Fibroblast of skin of left biceps (primary cell): Measurements from ENCODE around the gene RBCK1.
"Not testable (repeated sequence)": the region's sequence is repeated elsewhere in the genome, so short reads cannot be mapped to it uniquely, and the experiment has no call there.

ENCODE experiments used
- DNase-seq, 2 experiments: peaks; one replicate each; pipeline ENCODE4 v3.0.0-alpha.2; 2013; ENCODE audit warnings: low read depth in 2 of 2

The RBCK1 gene

DNA sequence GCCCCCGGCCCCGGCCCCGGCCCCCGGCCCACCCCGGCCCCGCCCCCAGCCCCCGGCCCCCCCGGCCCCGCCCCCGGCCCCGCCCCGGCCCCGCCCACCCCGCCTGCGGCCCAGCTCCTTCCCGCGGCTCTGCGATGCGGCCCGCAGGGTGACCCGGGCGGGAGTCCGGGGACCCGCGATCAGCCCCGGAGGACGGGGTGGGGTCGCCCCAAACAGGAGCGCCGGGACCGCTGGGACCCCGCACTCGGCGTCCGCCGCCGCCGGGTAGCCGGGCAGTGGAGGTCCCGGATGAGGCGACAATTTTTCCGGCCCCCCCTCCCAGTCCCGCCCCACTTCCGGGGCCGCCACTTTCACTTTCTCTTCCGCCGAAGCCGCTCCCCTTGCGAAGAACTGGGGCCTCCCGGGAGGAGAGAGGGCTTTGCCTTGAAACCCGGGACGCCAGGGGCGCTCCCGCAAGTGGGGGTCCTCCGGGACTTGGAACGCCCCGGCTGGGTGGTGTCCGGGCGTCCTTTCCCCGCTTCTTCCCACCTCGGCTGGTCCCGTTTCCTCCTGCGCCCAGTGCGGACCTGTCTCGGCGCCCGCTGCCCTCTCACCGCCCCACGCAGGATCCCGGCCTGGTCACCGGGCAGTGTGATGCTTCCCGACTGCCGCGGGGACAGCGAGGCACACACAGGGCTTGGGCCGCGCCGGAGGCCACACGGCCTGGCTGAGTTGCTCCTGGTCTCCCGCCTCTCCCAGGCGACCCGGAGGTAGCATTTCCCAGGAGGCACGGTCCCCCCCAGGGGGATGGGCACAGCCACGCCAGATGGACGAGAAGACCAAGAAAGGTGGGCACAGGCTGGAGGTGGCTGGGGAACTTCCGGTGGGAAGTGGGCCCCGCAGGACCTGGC lies at the start of gene RBCK1:
RBCK1 (plus strand) TSS at position 347 of the 890 bp plus-strand sequence; CDS start at position 806, 459 bp downstream.
- DNase-seq = peak; percentile 62 to 66

DNA sequence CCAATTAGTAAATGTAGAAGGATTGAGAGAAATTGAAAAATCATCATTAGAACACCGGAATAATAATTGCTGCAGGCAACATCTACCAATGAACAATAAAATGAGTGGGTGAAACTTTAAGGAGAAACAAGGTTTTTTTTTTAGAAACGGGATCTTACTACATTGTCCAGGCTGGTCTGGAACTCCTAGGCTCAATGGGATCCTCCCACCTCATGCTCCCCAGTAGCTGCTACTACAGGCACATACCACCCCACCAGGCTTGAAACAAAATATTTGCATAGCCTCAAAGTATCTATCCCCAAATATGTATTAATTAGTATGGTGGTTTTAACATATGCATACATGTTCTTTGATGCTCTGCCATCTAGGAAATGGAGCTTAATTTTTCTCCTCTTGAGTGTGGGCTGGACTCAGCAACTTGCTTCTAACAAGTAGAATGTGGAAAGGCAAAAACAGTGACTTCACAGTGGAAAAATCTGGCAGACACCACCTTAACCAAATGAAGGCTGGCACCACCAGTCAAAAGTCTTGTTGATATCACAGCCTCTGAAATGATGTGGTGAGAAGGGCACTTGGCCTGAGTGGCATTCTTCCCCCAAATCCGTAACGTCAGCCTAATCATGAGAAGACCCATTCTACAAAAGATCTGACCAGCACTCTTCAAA lies 49.1 kb upstream of the RBCK1 start:
- DNase-seq = no peak

DNA sequence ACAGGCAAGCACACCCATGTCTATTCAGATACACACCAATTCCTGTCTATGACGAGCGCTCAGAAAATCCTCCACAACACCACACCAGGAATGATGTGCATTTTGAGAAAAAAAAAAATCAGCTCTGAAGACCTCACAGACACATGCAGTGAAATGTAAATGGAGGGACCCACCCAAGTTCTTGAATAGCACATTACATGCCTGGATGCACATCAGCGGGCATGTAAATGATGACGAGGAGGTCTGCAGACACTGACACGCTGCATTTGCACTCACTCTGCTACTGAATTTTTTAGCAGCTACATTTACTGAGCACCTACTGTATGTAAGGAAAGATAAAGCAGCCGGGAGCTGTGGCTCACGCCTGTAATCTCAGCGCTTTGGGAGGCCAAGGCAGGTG lies 46.5 kb upstream of the RBCK1 start:
- no peak for DNase-seq

DNA sequence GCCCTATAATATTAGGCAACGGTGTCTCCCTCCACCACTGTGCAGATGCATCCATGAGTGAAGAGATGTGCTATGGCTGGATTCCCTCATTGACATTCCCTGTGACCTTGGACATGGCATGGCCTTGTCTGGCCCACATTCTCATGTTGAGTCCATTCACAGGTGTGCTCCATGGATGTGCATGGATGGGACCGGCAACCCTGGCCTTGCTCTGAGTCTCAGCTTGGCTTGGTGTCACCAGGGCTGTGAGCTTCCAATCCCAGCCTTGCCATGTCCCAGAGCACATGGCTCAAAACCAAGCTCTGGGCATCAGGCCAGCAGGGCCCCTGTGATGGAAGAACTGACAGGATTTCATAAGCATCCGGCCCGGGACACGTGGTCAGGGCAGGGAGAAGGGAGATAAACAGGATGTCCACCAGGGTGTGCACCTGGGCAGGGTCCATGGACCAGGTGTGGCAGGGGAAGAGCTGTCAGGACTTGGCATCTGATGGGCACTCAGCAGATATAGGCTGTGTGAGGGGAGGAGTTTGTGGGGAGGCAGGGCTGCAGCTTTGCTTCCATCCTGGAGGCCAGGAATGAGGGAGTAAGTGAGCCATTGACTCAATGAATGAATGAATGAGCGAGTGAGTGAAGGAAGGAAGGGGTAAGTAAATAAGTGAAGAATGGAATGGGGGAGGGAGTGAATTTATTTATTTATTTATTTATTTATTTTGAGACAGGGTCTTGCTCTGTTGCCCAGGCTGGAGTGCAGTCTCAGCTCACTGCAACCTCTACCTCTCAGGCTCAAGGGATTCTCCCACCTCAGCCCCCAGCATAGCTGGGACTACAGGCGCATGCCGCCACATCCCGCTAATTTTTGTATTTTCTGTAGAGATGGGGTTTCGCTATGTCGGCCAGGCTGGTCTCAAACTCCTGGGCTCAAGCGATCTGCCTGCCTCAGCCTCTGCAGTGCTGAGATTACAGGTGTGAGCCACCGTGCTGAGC lies 45.5 kb upstream of the RBCK1 start:
- peak; percentile 74 to 77 for DNase-seq

DNA sequence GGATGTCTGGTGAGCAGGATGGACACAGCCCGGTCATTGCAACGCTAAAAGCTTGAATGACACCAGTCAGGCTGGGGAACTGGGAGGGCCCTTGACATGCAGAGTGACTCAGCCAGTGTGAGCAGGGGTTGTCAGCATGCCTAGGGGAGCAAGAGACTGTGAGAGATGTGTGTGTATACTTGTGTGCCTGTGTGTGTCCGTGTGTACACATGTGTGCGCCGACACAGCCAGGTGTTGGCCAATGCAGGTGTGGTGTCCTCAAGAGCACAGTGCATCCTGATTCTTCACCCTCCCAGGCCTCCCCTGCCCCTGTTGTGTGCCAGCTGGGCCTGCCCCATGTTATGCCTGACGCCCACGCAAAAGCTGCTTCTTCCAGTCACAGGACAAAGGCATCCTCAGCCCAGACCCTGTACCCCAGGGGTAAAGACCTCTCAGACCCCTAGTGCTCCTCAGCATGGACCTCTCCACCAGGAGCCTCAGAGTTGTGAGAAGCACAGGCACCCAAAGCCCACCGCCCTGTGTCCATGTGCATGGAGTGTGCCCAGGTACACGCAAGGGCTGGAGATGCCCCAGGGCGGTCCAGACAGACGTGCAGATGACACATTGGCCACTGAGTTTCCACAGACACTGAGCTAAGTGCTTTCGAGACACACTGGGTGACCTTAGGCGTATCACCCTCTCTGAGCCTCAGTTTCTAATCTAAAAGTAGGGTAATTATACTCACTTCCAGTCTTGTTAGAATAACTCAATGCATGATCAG lies 44.6 kb upstream of the RBCK1 start:
- no peak for DNase-seq

- DNase-seq = no peak
Measured at GRCh38 chr20:364905-365794, 42.9 kb upstream of the RBCK1 start.

GRCh38 chr20:366041-366718 lies 41.9 kb upstream of the RBCK1 start:
- no peak for DNase-seq

- DNase-seq = no peak
Measured at GRCh38 chr20:366719-367485, 41.2 kb upstream of the RBCK1 start.

DNA sequence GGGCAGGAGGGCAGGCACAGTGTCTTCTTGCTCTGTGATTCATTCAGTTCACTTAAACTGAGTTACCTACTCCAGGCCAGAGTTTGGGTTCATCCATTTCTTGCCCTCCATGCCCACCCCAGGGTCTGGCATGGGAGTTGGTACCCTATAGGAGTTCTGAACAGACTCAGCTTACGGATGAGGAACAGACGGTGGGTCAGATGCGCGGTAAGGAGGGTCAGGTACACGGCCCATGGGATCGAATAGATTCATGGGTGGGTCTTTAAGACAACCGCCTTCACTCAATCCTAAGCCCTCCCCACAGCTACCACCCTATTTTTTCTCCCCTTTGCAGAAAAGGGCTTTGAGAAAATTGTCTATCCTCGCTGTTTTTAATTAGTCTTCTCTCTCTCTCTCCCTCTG lies 40.6 kb upstream of the RBCK1 start:
- no peak for DNase-seq

DNA sequence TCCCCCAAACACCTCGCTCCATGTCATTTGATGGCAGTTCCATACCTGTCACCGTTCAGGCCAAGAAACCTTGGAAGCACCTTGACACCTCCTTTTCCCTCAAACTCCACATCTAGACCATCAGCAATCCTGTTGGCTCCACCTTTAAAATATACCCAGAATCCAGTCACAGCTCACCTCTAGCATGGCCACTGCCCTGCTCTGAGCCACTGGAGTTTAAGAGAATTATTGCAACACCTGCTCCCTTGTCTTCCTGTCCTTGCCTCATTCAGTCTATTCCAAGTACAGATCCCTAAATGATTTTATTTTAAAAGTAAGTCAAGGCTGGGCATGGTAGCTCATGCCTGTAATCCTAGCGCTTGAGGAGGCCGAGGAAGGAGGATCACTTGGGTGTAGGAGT lies 39.2 kb upstream of the RBCK1 start:
- DNase-seq = no peak

DNA sequence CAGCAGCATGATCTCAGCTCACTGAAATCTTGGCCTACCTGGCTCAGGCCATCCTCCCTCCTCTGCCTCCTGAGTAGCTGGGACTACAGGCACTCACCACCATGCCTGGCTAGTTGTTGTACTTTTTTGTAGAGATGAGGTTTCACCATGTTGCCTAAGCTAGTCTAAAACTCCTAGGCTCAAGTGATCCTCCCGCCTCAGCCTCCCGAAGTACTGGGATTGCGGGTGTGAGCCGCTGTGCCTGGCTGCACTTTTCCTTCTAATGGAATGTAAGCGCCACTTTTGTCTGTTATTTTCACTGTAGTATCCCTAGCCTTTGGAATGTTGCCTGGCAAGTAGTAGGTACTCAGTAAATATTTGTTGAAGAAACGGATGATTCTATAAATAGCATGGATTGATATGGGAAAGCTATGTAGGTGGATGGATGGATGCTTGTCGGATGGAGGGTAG lies 37.9 kb upstream of the RBCK1 start:
- DNase-seq = no peak

GRCh38 chr20:370977-371754 lies 36.9 kb upstream of the RBCK1 start:
- no peak for DNase-seq

DNA sequence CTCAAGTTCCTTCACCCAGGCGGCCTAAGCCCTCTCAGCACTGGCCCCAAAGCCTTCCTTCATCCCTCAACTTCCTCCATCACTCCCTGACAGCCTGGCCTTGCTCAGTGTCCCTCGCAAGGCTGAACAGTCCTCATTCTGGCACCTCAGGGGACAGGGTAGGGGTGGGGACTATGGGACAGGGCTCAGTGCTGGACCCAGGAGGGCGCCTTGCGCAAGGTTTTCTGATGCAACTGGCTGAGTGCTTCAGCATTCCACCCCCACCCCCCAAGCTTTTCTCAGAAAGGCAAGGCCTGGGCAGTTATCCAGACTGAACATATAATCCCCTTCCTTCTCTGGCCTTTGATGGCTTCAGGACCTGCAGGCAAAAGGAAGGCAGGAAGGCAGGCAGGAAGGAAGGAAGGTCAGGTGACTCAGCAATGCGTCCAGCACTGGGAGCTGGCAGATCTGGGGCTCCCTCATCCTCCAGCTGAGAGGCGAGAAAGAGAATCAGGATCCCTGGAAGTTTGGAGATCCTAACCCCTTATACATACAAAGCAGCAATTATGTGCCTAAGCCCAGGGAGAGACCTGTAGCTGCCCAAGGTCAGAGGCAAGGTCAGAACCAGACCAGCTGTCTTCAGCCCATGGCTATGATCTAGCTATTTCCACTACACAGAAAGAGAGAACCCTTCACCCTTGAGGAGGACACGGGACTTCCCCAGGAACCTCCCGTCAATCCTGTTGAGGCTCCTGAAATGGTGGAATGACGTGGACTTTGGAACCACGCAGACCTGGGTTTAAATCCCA lies 36.1 kb upstream of the RBCK1 start:
- DNase-seq = peak; percentile 81 to 82

- not testable (repeated sequence) for DNase-seq
Measured at GRCh38 chr20:372543-373082, 35.5 kb upstream of the RBCK1 start.

DNA sequence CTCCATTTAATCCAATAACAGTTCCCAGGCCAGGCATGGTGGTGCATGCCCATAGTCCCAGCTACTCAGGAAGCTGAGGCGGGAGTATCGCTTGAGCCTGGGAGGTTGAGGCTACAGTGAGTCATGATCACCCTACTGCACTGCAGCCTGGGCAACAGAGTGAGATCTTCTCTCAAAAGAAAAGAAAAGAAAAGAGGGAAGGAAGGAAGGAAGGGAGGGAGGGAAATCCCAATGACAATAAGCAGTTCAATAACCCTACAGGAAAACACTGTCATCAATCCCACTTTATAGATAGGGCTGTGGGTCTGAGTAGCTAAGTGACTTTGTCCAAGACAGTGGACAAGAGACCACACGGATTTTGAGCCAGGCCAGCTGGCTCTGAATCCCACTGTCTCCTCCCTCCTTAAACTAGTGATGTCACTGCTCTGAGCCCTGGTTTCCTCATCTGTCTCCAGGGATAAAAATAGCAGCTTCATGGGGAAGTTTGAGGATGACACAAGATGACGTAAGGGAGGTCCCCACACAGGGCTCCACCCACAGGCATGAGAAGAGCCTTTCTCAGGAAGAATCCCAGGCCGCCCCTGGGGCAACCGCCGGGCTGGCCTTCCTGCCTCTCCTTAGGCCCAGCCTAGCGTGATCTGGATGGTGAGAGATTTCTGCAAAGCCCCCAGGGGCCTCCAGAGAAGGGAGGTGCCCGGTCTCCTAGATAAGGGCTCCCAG lies 34.8 kb upstream of the RBCK1 start:
- peak; percentile 29 to 31 for DNase-seq

DNA sequence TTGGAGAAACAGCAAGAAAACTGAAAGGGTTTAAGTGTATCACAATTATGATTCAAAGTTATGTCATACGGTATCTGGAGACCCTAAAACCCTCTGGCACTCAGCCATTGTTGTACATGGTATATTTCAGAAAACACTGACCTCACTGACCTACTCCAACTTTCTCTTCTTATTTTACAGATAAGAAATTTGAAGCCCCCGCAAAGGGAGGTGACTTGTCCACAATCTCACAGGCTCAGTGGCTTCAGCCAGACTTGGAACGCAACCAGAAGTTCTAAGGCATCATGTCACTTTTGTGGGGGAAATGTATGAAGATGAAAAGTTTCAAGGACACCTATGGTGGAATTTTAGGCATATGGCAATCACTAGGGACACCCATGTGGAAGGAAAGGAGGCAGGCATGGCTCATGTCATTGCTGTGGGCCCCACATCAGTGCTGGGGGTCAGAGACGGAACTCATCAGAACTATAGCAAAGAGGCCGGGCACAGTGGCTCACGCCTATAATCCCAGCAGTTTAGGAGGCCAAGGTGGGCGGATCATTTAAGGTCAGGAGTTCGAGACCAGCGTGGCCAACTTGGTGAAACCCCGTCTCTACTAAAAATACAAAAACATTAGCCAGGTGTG lies 32.7 kb upstream of the RBCK1 start:
- DNase-seq = no peak
